ENCODE measurements around the gene SHISAL1. TPM values are rescaled to one million over a fixed set of nuclear protein-coding genes. Genes with fewer than 3 reads are reported as not detected.

Gene SHISAL1
- total and polyA plus RNA-seq, 2 experiments from 2014 or later, result 0.58 to 2.2 TPM

DNA sequence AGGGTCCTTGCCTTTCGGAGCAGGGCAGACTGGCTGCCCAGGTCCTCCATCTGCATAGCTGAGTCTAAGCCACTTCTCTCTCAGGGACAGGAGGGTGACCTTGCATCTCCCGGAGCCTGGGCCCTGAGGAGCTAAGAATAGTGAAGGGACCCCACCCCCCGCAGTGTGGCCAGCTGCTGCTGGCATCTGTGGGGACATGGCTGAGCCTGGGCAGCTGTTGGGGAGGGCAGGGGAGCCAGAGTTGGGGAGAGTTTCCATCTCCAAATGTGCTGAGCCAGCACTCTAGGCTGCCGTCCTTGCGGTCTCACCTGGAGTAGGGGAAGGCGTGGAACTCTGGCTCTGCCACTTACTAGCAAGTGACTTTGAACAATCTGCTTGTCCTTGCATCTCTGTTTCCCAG lies 34.8 kb upstream of the SHISAL1 start:
- Histone ChIP-seq H3K79me2 (ENCODE audit: insufficient read depth) (no peaks in the 10 kb centered on the region), H3F3A (ENCODE audit: insufficient read depth) (0 out of 2 replicates have a peak, but pooled peaks cover 3% of the 10 kb centered on the region), H3K9ac (no peak overlapping the region), H2AFZ (no peak overlapping the region), H4K20me1 (ENCODE audit: insufficient read depth) (no peaks in the 10 kb centered on the region), H3K4me1 (ENCODE audit: insufficient read depth) (peaks cover 10% of the 10 kb centered on the region), H3K9me3 (ENCODE audit: low read depth) (no peaks in the 10 kb centered on the region), H3K4me3 (no peak overlapping the region), H3K27ac (no peak overlapping the region), H3K4me2 (ENCODE audit: unreplicated experiment) (no peak overlapping the region), H3K9me2 (ENCODE audit: insufficient read depth) (no peaks in the 10 kb centered on the region), H3K27me3 (replicated peaks; ENCODE audit: insufficient read depth) (no peaks in the 10 kb centered on the region), H3K36me3 (ENCODE audit: low read depth) (no peaks in the 10 kb centered on the region)
- TF ChIP-seq EZH2phosphoT487 (IDR thresholded peaks at IDR 0.05; ENCODE audit: insufficient read depth, low read depth) (no peak), EZH2 (IDR thresholded peaks at IDR 0.05; ENCODE audit: insufficient read depth, poor library complexity, severe bottlenecking) (no peak)
- whole genome bisulfite sequencing, 2 experiments (ENCODE audit: low coverage in 1 of 2, low lambda C conversion rate in 2 of 2, missing lambda C conversion rate in 2 of 2), result 87 to 96% methylated on average over 6 of the region's 6 CpGs
- in situ Hi-C loops (cut with MboI), result no loop called here
- no peak for DNase-seq

- Histone ChIP-seq H3K9me3 (ENCODE audit: low read depth) (no peaks in the 10 kb centered on the region), H3K4me1 (ENCODE audit: insufficient read depth) (peaks cover 8% of the 10 kb centered on the region), H3K9ac (no peak overlapping the region), H2AFZ (no peak overlapping the region), H3K4me3 (no peak overlapping the region), H3F3A (ENCODE audit: insufficient read depth) (0 out of 2 replicates have a peak, but pooled peaks cover under 1% of the 10 kb centered on the region), H4K20me1 (ENCODE audit: insufficient read depth) (no peaks in the 10 kb centered on the region), H3K36me3 (ENCODE audit: low read depth) (no peaks in the 10 kb centered on the region), H3K27ac (no peak overlapping the region), H3K9me2 (ENCODE audit: insufficient read depth) (no peaks in the 10 kb centered on the region), H3K4me2 (ENCODE audit: unreplicated experiment) (no peak overlapping the region), H3K27me3 (replicated peaks; ENCODE audit: insufficient read depth) (no peaks in the 10 kb centered on the region), H3K79me2 (ENCODE audit: insufficient read depth) (no peaks in the 10 kb centered on the region)
- 86 to 87% methylated on average over 10 of the region's 10 CpGs for WGBS, 2 experiments (ENCODE audit: low coverage in 1 of 2, low lambda C conversion rate in 2 of 2, missing lambda C conversion rate in 2 of 2)
- no peak for DNase-seq
- in situ Hi-C loops (cut with MboI), result no loop called here
- no peak for TF ChIP-seq EZH2 (IDR thresholded peaks at IDR 0.05; ENCODE audit: insufficient read depth, poor library complexity, severe bottlenecking)
- no peak for TF ChIP-seq EZH2phosphoT487 (IDR thresholded peaks at IDR 0.05; ENCODE audit: insufficient read depth, low read depth)
These were observed 34.3 kb upstream of the SHISAL1 start for GRCh38 chr22:44347080-44347479.

DNA sequence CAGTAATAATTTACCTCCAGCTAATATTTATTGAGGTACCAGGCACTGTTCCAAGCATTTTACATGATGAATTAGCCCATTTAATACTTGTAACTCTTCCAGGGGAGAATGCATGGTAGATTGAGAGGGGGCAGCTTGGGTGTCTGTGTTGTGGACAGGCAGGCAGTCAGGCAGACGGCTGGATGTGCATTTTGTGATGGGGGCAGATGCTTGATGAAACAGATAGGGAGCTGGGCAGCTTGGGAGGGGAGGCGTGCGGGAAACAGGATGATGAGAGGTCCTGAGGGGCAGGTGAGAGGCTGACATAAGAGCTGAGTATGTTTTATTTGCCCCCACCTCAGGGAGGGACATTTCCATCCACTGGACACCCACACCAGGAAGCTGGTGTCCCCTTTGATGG lies 33.1 kb upstream of the SHISAL1 start:
- Histone ChIP-seq H3K4me1 (ENCODE audit: insufficient read depth) (peaks cover 3% of the 10 kb centered on the region; the same call in 1 of the 2 replicates), H3F3A (ENCODE audit: insufficient read depth) (no peaks in the 10 kb centered on the region), H3K9me2 (ENCODE audit: insufficient read depth) (no peaks in the 10 kb centered on the region), H3K4me2 (ENCODE audit: unreplicated experiment) (no peak overlapping the region), H3K27me3 (replicated peaks; ENCODE audit: insufficient read depth) (no peaks in the 10 kb centered on the region), H3K9me3 (ENCODE audit: low read depth) (no peaks in the 10 kb centered on the region), H3K36me3 (ENCODE audit: low read depth) (no peaks in the 10 kb centered on the region), H3K79me2 (ENCODE audit: insufficient read depth) (no peaks in the 10 kb centered on the region), H3K27ac (no peak overlapping the region), H3K4me3 (no peak overlapping the region), H4K20me1 (ENCODE audit: insufficient read depth) (no peaks in the 10 kb centered on the region), H2AFZ (no peak overlapping the region), H3K9ac (no peak overlapping the region)
- DNase-seq, result no peak
- in situ Hi-C loops (cut with MboI), result no loop called here
- TF ChIP-seq EZH2 (IDR thresholded peaks at IDR 0.05; ENCODE audit: insufficient read depth, poor library complexity, severe bottlenecking) (no peak), EZH2phosphoT487 (IDR thresholded peaks at IDR 0.05; ENCODE audit: insufficient read depth, low read depth) (no peak)
- 75 to 82% methylated on average over 3 of the region's 3 CpGs for WGBS, 2 experiments (ENCODE audit: low coverage in 1 of 2, low lambda C conversion rate in 2 of 2, missing lambda C conversion rate in 2 of 2)

GRCh38 chr22:44344407-44344806 lies 31.7 kb upstream of the SHISAL1 start:
- Histone ChIP-seq H3K9me2 (ENCODE audit: insufficient read depth) (no peaks in the 10 kb centered on the region), H3K27me3 (replicated peaks; ENCODE audit: insufficient read depth) (no peaks in the 10 kb centered on the region; the same call in 1 of the 2 replicates), H3K9ac (no peak overlapping the region), H3K4me3 (no peak overlapping the region), H3K4me2 (ENCODE audit: unreplicated experiment) (no peak overlapping the region), H3K36me3 (ENCODE audit: low read depth) (no peaks in the 10 kb centered on the region), H3K27ac (no peak overlapping the region), H4K20me1 (ENCODE audit: insufficient read depth) (no peaks in the 10 kb centered on the region), H3K79me2 (ENCODE audit: insufficient read depth) (no peaks in the 10 kb centered on the region), H3K4me1 (ENCODE audit: insufficient read depth) (peaks cover 3% of the 10 kb centered on the region; the same call in 1 of the 2 replicates), H3K9me3 (ENCODE audit: low read depth) (no peaks in the 10 kb centered on the region), H2AFZ (no peak overlapping the region), H3F3A (ENCODE audit: insufficient read depth) (no peaks in the 10 kb centered on the region)
- 70 to 74% methylated on average over 11 of the region's 11 CpGs for WGBS, 2 experiments (ENCODE audit: low coverage in 1 of 2, low lambda C conversion rate in 2 of 2, missing lambda C conversion rate in 2 of 2)
- TF ChIP-seq EZH2 (IDR thresholded peaks at IDR 0.05; ENCODE audit: insufficient read depth, poor library complexity, severe bottlenecking) (no peak), EZH2phosphoT487 (IDR thresholded peaks at IDR 0.05; ENCODE audit: insufficient read depth, low read depth) (no peak)
- DNase-seq, result no peak
- in situ Hi-C loops (cut with MboI), result no loop called here
